K562 (cell line): ENCODE data around the gene ARHGAP8.

Experiments used
- CAMTA2 ChIP-seq: fragments of 250-450 bp; sonication (Bioruptor Pico); conservative IDR thresholded peaks from 2 replicates; pipeline ENCODE4 v1.5.1; 2022
- CCAR2 ChIP-seq: fragments of 200-400 bp; formaldehyde crosslinking; IDR thresholded peaks from 2 replicates; pipeline ENCODE4 v1.6.1; 2017; ENCODE audit warnings: mild to moderate bottlenecking, low read depth, low read length
- CHD7 ChIP-seq: fragments of 200-600 bp; sonication (generic); IDR thresholded peaks from one replicate; pipeline ENCODE4 v1.6.1; 2012; ENCODE audit warnings: mild to moderate bottlenecking, low read depth, low read length, inconsistent platforms
- CTCF ChIP-seq, 3 experiments: IDR thresholded peaks in 2 of 3; conservative IDR thresholded peaks in 1 of 3; 2 replicates each; pipeline ENCODE4 v1.5.1; 2011 to 2012; ENCODE audit warnings: low read length in 3 of 3, mild to moderate bottlenecking in 3 of 3, control low read depth in 2 of 3, improper control_type of control experiment in 1 of 3, inconsistent platforms in 1 of 3, low read depth in 1 of 3, mixed read lengths in 1 of 3, moderate library complexity in 1 of 3; ENCODE audit not compliant: insufficient read depth in 2 of 3
- EZH2 ChIP-seq: IDR thresholded peaks from 2 replicates; pipeline ENCODE4 v1.6.1; 2012; ENCODE audit warnings: low read depth, mild to moderate bottlenecking, inconsistent platforms, low read length, borderline replicate concordance
- MAX ChIP-seq: sonication (generic); formaldehyde crosslinking; IDR thresholded peaks from 2 replicates; pipeline ENCODE4 v1.9.0; 2022; ENCODE audit warnings: mild to moderate bottlenecking, missing genetic modification reagents
- POLR2A ChIP-seq: fragments of 450-650 bp; conservative IDR thresholded peaks from 2 replicates; pipeline ENCODE4 v1.6.1; 2016
- POLR3G ChIP-seq: IDR thresholded peaks from 2 replicates; pipeline ENCODE4 v1.6.1; 2011; ENCODE audit not compliant: insufficient read length, insufficient replicate concordance; ENCODE audit errors: extremely low read depth
- SMARCA5 ChIP-seq: fragments of 450-650 bp; IDR thresholded peaks from 2 replicates; pipeline ENCODE4 v1.6.1; 2016
- TARDBP ChIP-seq: fragments of 450-650 bp; IDR thresholded peaks from 2 replicates; pipeline ENCODE4 v1.6.1; 2016
- ZZZ3 ChIP-seq: fragments of 450-650 bp; IDR thresholded peaks from 2 replicates; pipeline ENCODE4 v1.6.1; 2016; ENCODE audit warnings: antibody characterized with exemption, mild to moderate bottlenecking, moderate library complexity

DNA sequence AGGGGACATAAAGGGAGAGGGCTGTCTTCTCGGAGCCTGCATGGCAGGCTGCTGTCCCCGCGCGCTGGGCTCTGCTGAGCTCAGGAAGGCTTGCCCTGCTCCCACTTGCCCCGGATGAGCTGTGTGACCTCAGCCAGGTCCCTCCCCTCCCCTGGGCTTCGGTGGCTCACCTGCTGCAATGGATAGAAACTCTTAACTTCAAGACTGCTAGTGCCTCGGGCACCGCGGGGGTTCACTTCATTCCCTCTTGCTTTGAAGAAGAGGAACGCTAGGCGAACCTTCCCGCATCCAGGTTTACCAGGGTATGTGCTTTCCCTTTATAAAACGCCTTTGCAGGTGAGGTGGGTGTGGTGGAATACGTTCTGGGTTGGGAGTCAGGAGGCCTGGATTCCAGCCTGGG, 142.4 kb downstream of the ARHGAP8 start:
- no peak for TF ChIP-seq MAX (CRISPR knock-in tag)
- TF ChIP-seq ZZZ3 = no peak
- no peak for TF ChIP-seq SMARCA5
- no peak for TF ChIP-seq POLR2A
- TF ChIP-seq POLR3G = no peak
- TF ChIP-seq TARDBP = no peak
- no peak for TF ChIP-seq EZH2
- no peak for TF ChIP-seq CHD7
- no peak for TF ChIP-seq CCAR2
- TF ChIP-seq CAMTA2 (CRISPR knock-in tag) = no peak
- no peak for TF ChIP-seq CTCF (IDR thresholded peaks at IDR 0.05 in 2 of 3, conservative IDR thresholded peaks at IDR 0.05 in 1 of 3; ENCODE audit: insufficient read depth in 2 of 3, low read depth in 1 of 3, low read length in 3 of 3)
